DOHH2 (cell line): ENCODE data around the gene KCNIP3.

Experiments used
- CTCF ChIP-seq: fragments of 200-600 bp; sonication (generic); IDR thresholded peaks from one replicate; pipeline ENCODE4 v1.5.1; 2014; ENCODE audit warnings: antibody characterized with exemption, mild to moderate bottlenecking, low read depth, low read length; ENCODE audit not compliant: poor library complexity, severe bottlenecking
- EZH2phosphoT487 ChIP-seq: fragments of 200-600 bp; sonication (generic); IDR thresholded peaks from 2 replicates; pipeline ENCODE4 v1.6.1; 2017; ENCODE audit warnings: borderline replicate concordance, mild to moderate bottlenecking, antibody characterized with exemption, low read length, moderate library complexity, mixed read lengths

- no peak for TF ChIP-seq CTCF
- TF ChIP-seq EZH2phosphoT487: no peak
Measured at GRCh38 chr2:95299961-95300360, 2.8 kb downstream of the KCNIP3 start.
